ENCODE results near the gene TRIM59.
A peak's percentile ranks its signal among the peaks of the same experiment; 100 is the strongest.

Gene TRIM59

GRCh38 chr3:160448845-160449635, 546 bp downstream of the TRIM59 start:
- peak overlapping the region; percentile 89 to 90 for H3K4me3 ChIP-seq (ENCODE audit: insufficient read depth in 1 of 2, low read depth in 1 of 2, low read length in 2 of 2)
- H2BK120ac ChIP-seq (ENCODE audit: low read depth, low read length), result peak overlapping the region; percentile 52
- H3K4me2 ChIP-seq (ENCODE audit: low read length, poor library complexity, severe bottlenecking), result peak overlapping the region; percentile 36
- H3K4ac ChIP-seq (ENCODE audit: low read depth in 1 of 2, low read length in 2 of 2), result peak overlapping the region; percentile 77 to 82
- under 1% methylated on average over 26 of the region's 26 CpGs for WGBS
- H3K36me3 ChIP-seq (ENCODE audit: control insufficient read depth in 1 of 2, insufficient read depth in 2 of 2, low read depth in 1 of 2, low read length in 2 of 2), result peaks cover 0 to 9% of the 10 kb centered on the region in 2 experiments
- H2BK12ac ChIP-seq (ENCODE audit: low read length in 2 of 2), result peak overlapping the region; percentile 20 to 70
- H3K27me3 ChIP-seq (ENCODE audit: control insufficient read depth in 1 of 2, insufficient read depth in 1 of 2, low read length in 2 of 2), result no peaks in the 10 kb centered on the region
- no peak overlapping the region for H3K23ac ChIP-seq (ENCODE audit: low read length in 2 of 2)
- peak overlapping the region; percentile 26 for H2BK15ac ChIP-seq (ENCODE audit: low read depth, poor library complexity, severe bottlenecking)
- H2AFZ ChIP-seq (ENCODE audit: low read depth, low read length), result peak overlapping the region; percentile 21
- peaks cover 13% of the 10 kb centered on the region for H3K4me1 ChIP-seq (ENCODE audit: control insufficient read depth, insufficient read depth, low read depth, low read length)
- H4K8ac ChIP-seq (ENCODE audit: low read length), result peak overlapping the region; percentile 63
- H2AK5ac ChIP-seq (ENCODE audit: low read length, severe bottlenecking), result no peak overlapping the region
- peak overlapping the region; percentile 54 for H2BK5ac ChIP-seq (ENCODE audit: low read depth, low read length, poor library complexity, severe bottlenecking)
- H3K9ac ChIP-seq (ENCODE audit: low read length), result peak overlapping the region; percentile 78
- H4K91ac ChIP-seq (ENCODE audit: low read length), result peak overlapping the region; percentile 96
- H3K14ac ChIP-seq (ENCODE audit: low read length in 2 of 2), result peak overlapping the region in 1 of 2 experiments; percentile 30
- peak; percentile 67 for DNase-seq
- no peaks in the 10 kb centered on the region for H3K79me1 ChIP-seq (replicated peaks; ENCODE audit: low read length, poor library complexity, severe bottlenecking)
- H3K27ac ChIP-seq (ENCODE audit: low read length, poor library complexity, severe bottlenecking), result peak overlapping the region; percentile 89
- H3K18ac ChIP-seq (ENCODE audit: low read depth in 1 of 2, low read length in 2 of 2), result peak overlapping the region; percentile 81 to 94
- H3K9me3 ChIP-seq (ENCODE audit: control insufficient read depth, low read length), result no peaks in the 10 kb centered on the region

- peak overlapping the region; percentile 3 for H3K9ac ChIP-seq (ENCODE audit: low read length)
- WGBS, result 0% methylated on average over 1 of the region's 3 CpGs
Measured at GRCh38 chr3:160447544-160447943, 2.0 kb downstream of the TRIM59 start.

GRCh38 chr3:160446522-160447056, 3.0 kb downstream of the TRIM59 start:
- Histone ChIP-seq H3K9ac (ENCODE audit: low read length) (no peak overlapping the region), H3K4ac (ENCODE audit: low read depth in 1 of 2, low read length in 2 of 2) (no peak overlapping the region), H3K36me3 (ENCODE audit: control insufficient read depth in 1 of 2, insufficient read depth in 2 of 2, low read depth in 1 of 2, low read length in 2 of 2) (peaks cover 0 to 12% of the 10 kb centered on the region in 2 experiments), H2BK12ac (ENCODE audit: low read length in 2 of 2) (peak overlapping the region in 1 of 2 experiments; percentile 88), H3K27ac (ENCODE audit: low read length, poor library complexity, severe bottlenecking) (no peak overlapping the region), H2BK15ac (ENCODE audit: low read depth, poor library complexity, severe bottlenecking) (no peak overlapping the region), H3K14ac (ENCODE audit: low read length in 2 of 2) (peak overlapping the region in 1 of 2 experiments; percentile 11), H3K79me1 (replicated peaks; ENCODE audit: low read length, poor library complexity, severe bottlenecking) (peaks cover 1% of the 10 kb centered on the region), H3K23ac (ENCODE audit: low read length in 2 of 2) (no peak overlapping the region), H3K4me1 (ENCODE audit: control insufficient read depth, insufficient read depth, low read depth, low read length) (peaks cover 11% of the 10 kb centered on the region), H3K27me3 (ENCODE audit: control insufficient read depth in 1 of 2, insufficient read depth in 1 of 2, low read length in 2 of 2) (no peaks in the 10 kb centered on the region), H3K9me3 (ENCODE audit: control insufficient read depth, low read length) (no peaks in the 10 kb centered on the region), H2BK120ac (ENCODE audit: low read depth, low read length) (no peak overlapping the region), H2BK5ac (ENCODE audit: low read depth, low read length, poor library complexity, severe bottlenecking) (no peak overlapping the region), H3K4me3 (ENCODE audit: insufficient read depth in 1 of 2, low read depth in 1 of 2, low read length in 2 of 2) (no peak overlapping the region), H4K8ac (ENCODE audit: low read length) (peak overlapping the region; percentile 33), H2AFZ (ENCODE audit: low read depth, low read length) (no peak overlapping the region), H3K4me2 (ENCODE audit: low read length, poor library complexity, severe bottlenecking) (peak overlapping the region; percentile 3), H2AK5ac (ENCODE audit: low read length, severe bottlenecking) (no peak overlapping the region), H4K91ac (ENCODE audit: low read length) (peak overlapping the region; percentile 1), H3K18ac (ENCODE audit: low read depth in 1 of 2, low read length in 2 of 2) (peak overlapping the region in 1 of 2 experiments; percentile 37)
- DNase-seq, result no peak
- WGBS, result 98% methylated on average over 9 of the region's 13 CpGs

More at GRCh38 chr3:160447544-160447943, 2.0 kb downstream of the TRIM59 start:
- no peak overlapping the region for H2BK5ac ChIP-seq (ENCODE audit: low read depth, low read length, poor library complexity, severe bottlenecking)
- peak; percentile 68 for DNase-seq
- H2BK12ac ChIP-seq (ENCODE audit: low read length in 2 of 2), result no peak overlapping the region
- H3K9me3 ChIP-seq (ENCODE audit: control insufficient read depth, low read length), result no peaks in the 10 kb centered on the region
- H2AFZ ChIP-seq (ENCODE audit: low read depth, low read length), result no peak overlapping the region
- no peak overlapping the region for H4K8ac ChIP-seq (ENCODE audit: low read length)
- no peak overlapping the region for H2BK120ac ChIP-seq (ENCODE audit: low read depth, low read length)
- peaks cover 0 to 12% of the 10 kb centered on the region in 2 experiments for H3K36me3 ChIP-seq (ENCODE audit: control insufficient read depth in 1 of 2, insufficient read depth in 2 of 2, low read depth in 1 of 2, low read length in 2 of 2)
- H3K4me1 ChIP-seq (ENCODE audit: control insufficient read depth, insufficient read depth, low read depth, low read length), result peaks cover 11% of the 10 kb centered on the region
- H3K4me3 ChIP-seq (ENCODE audit: insufficient read depth in 1 of 2, low read depth in 1 of 2, low read length in 2 of 2), result peak overlapping the region in 1 of 2 experiments; percentile 11
- no peak overlapping the region for H3K18ac ChIP-seq (ENCODE audit: low read depth in 1 of 2, low read length in 2 of 2)
- H3K4ac ChIP-seq (ENCODE audit: low read depth in 1 of 2, low read length in 2 of 2), result no peak overlapping the region
- H3K79me1 ChIP-seq (replicated peaks; ENCODE audit: low read length, poor library complexity, severe bottlenecking), result peaks cover 1% of the 10 kb centered on the region
- H3K23ac ChIP-seq (ENCODE audit: low read length in 2 of 2), result no peak overlapping the region
- no peak overlapping the region for H2BK15ac ChIP-seq (ENCODE audit: low read depth, poor library complexity, severe bottlenecking)
- H3K27me3 ChIP-seq (ENCODE audit: control insufficient read depth in 1 of 2, insufficient read depth in 1 of 2, low read length in 2 of 2), result no peaks in the 10 kb centered on the region
- H3K27ac ChIP-seq (ENCODE audit: low read length, poor library complexity, severe bottlenecking), result no peak overlapping the region
- no peak overlapping the region for H3K14ac ChIP-seq (ENCODE audit: low read length in 2 of 2)
- H2AK5ac ChIP-seq (ENCODE audit: low read length, severe bottlenecking), result no peak overlapping the region
- H3K4me2 ChIP-seq (ENCODE audit: low read length, poor library complexity, severe bottlenecking), result peak overlapping the region; percentile 45
- no peak overlapping the region for H4K91ac ChIP-seq (ENCODE audit: low read length)

- Histone ChIP-seq H3K27ac (ENCODE audit: low read length, poor library complexity, severe bottlenecking) (no peak overlapping the region), H4K91ac (ENCODE audit: low read length) (no peak overlapping the region), H3K9ac (ENCODE audit: low read length) (no peak overlapping the region), H4K8ac (ENCODE audit: low read length) (peak overlapping the region; percentile 64), H3K36me3 (ENCODE audit: control insufficient read depth in 1 of 2, insufficient read depth in 2 of 2, low read depth in 1 of 2, low read length in 2 of 2) (peaks cover 0 to 12% of the 10 kb centered on the region in 2 experiments), H3K79me1 (replicated peaks; ENCODE audit: low read length, poor library complexity, severe bottlenecking) (peaks cover 1% of the 10 kb centered on the region), H3K4me2 (ENCODE audit: low read length, poor library complexity, severe bottlenecking) (no peak overlapping the region), H2AFZ (ENCODE audit: low read depth, low read length) (no peak overlapping the region), H3K9me3 (ENCODE audit: control insufficient read depth, low read length) (no peaks in the 10 kb centered on the region), H3K14ac (ENCODE audit: low read length in 2 of 2) (no peak overlapping the region), H2BK12ac (ENCODE audit: low read length in 2 of 2) (no peak overlapping the region), H3K4me1 (ENCODE audit: control insufficient read depth, insufficient read depth, low read depth, low read length) (peaks cover 9% of the 10 kb centered on the region), H2BK120ac (ENCODE audit: low read depth, low read length) (no peak overlapping the region), H3K4me3 (ENCODE audit: insufficient read depth in 1 of 2, low read depth in 1 of 2, low read length in 2 of 2) (no peak overlapping the region), H3K4ac (ENCODE audit: low read depth in 1 of 2, low read length in 2 of 2) (no peak overlapping the region), H2AK5ac (ENCODE audit: low read length, severe bottlenecking) (peak overlapping the region; percentile 45), H3K27me3 (ENCODE audit: control insufficient read depth in 1 of 2, insufficient read depth in 1 of 2, low read length in 2 of 2) (no peaks in the 10 kb centered on the region), H2BK15ac (ENCODE audit: low read depth, poor library complexity, severe bottlenecking) (no peak overlapping the region), H3K23ac (ENCODE audit: low read length in 2 of 2) (no peak overlapping the region), H2BK5ac (ENCODE audit: low read depth, low read length, poor library complexity, severe bottlenecking) (no peak overlapping the region), H3K18ac (ENCODE audit: low read depth in 1 of 2, low read length in 2 of 2) (peak overlapping the region; percentile 52 to 62)
- DNase-seq, result no peak
- WGBS, result no CpG with 5 or more reads among the region's 1 CpG
Measured at GRCh38 chr3:160445854-160446253, 3.7 kb downstream of the TRIM59 start.
